Measurements from ENCODE around the gene DNLZ.

Gene DNLZ

GRCh38 chr9:136393531-136393930 is 30.0 kb upstream of the DNLZ start:
- TF ChIP-seq SIN3A (IDR thresholded peaks at IDR 0.05; ENCODE audit: borderline replicate concordance, insufficient read depth, low read length): no peak
- no peak for TF ChIP-seq POLR2AphosphoS5 (IDR thresholded peaks at IDR 0.05; ENCODE audit: low read depth, low read length)
- no peak for TF ChIP-seq REST (IDR thresholded peaks at IDR 0.05; ENCODE audit: insufficient read depth in 1 of 2, low read depth in 2 of 2, low read length in 2 of 2)
- no peak for TF ChIP-seq TAF1 (IDR thresholded peaks at IDR 0.05; ENCODE audit: borderline replicate concordance, insufficient read depth, low read length)
- no peak for TF ChIP-seq FOXP2 (optimal IDR thresholded peaks at IDR 0.05; ENCODE audit: borderline replicate concordance, extremely low read depth, extremely low read length, insufficient read depth)

GRCh38 chr9:136392538-136393449 is 29.2 kb upstream of the DNLZ start:
- no peak for TF ChIP-seq TAF1 (IDR thresholded peaks at IDR 0.05; ENCODE audit: borderline replicate concordance, insufficient read depth, low read length)

GRCh38 chr9:136391737-136392537 is 28.4 kb upstream of the DNLZ start:
- TF ChIP-seq FOXP2 (optimal IDR thresholded peaks at IDR 0.05; ENCODE audit: borderline replicate concordance, extremely low read depth, extremely low read length, insufficient read depth) (no peak), POLR2AphosphoS5 (IDR thresholded peaks at IDR 0.05; ENCODE audit: low read depth, low read length) (no peak), TAF1 (IDR thresholded peaks at IDR 0.05; ENCODE audit: borderline replicate concordance, insufficient read depth, low read length) (no peak), SIN3A (IDR thresholded peaks at IDR 0.05; ENCODE audit: borderline replicate concordance, insufficient read depth, low read length) (no peak), REST (IDR thresholded peaks at IDR 0.05; ENCODE audit: insufficient read depth in 1 of 2, low read depth in 2 of 2, low read length in 2 of 2) (no peak)

GRCh38 chr9:136389396-136389795 is 25.9 kb upstream of the DNLZ start:
- no peak for TF ChIP-seq TAF1 (IDR thresholded peaks at IDR 0.05; ENCODE audit: borderline replicate concordance, insufficient read depth, low read length)
- no peak for TF ChIP-seq SIN3A (IDR thresholded peaks at IDR 0.05; ENCODE audit: borderline replicate concordance, insufficient read depth, low read length)
- TF ChIP-seq FOXP2 (optimal IDR thresholded peaks at IDR 0.05; ENCODE audit: borderline replicate concordance, extremely low read depth, extremely low read length, insufficient read depth): no peak
- TF ChIP-seq REST (IDR thresholded peaks at IDR 0.05; ENCODE audit: insufficient read depth in 1 of 2, low read depth in 2 of 2, low read length in 2 of 2): no peak
- no peak for TF ChIP-seq POLR2AphosphoS5 (IDR thresholded peaks at IDR 0.05; ENCODE audit: low read depth, low read length)

- no peak for TF ChIP-seq POLR2AphosphoS5 (IDR thresholded peaks at IDR 0.05; ENCODE audit: low read depth, low read length)
- TF ChIP-seq REST (IDR thresholded peaks at IDR 0.05; ENCODE audit: insufficient read depth in 1 of 2, low read depth in 2 of 2, low read length in 2 of 2): no peak
- no peak for TF ChIP-seq TAF1 (IDR thresholded peaks at IDR 0.05; ENCODE audit: borderline replicate concordance, insufficient read depth, low read length)
- no peak for TF ChIP-seq SIN3A (IDR thresholded peaks at IDR 0.05; ENCODE audit: borderline replicate concordance, insufficient read depth, low read length)
- no peak for TF ChIP-seq FOXP2 (optimal IDR thresholded peaks at IDR 0.05; ENCODE audit: borderline replicate concordance, extremely low read depth, extremely low read length, insufficient read depth)
Measured at GRCh38 chr9:136387217-136387616, 23.7 kb upstream of the DNLZ start.

Measured in PFSK-1 (cell line).